GM10248 (cell line): ENCODE results near the gene TOMM20.
A peak's percentile ranks its signal among the peaks of the same experiment; 100 is the strongest.
"Not testable (repeated sequence)": the region's sequence is repeated elsewhere in the genome, so short reads cannot be mapped to it uniquely, and the experiment has no call there.

Experiments
- CTCF ChIA-PET: fragments of 300-600 bp; sonication (Branson Sonifier 250); formaldehyde crosslinking; extraction: SDS; loops from one replicate; lab custom pipeline; 2021; ENCODE audit warnings: antibody characterized with exemption; lab: Yijun Ruan, JAX
- POLR2A ChIA-PET: fragments of 350-650 bp; sonication (Branson Sonifier 250); formaldehyde crosslinking; extraction: SDS; loops from one replicate; lab custom pipeline; 2020; ENCODE audit warnings: antibody characterized with exemption; lab: Yijun Ruan, JAX
- DNase-seq: peaks from one replicate; pipeline ENCODE4 v3.0.0; 2012; ENCODE audit errors: extremely low spot score
- CTCF ChIP-seq: IDR thresholded peaks from 2 replicates; pipeline ENCODE4 v1.5.1; 2012; ENCODE audit warnings: mild to moderate bottlenecking, low read depth; ENCODE audit errors: extremely low read depth, missing control alignments, control extremely low read depth

Gene TOMM20

GRCh38 chr1:235088907-235089306 lies 39.7 kb downstream of the TOMM20 start:
- CTCF ChIA-PET, result interaction anchor here (1.0 to 1.7 kb wide), 4 partner anchors 19 to 590 kb away, joined by 3 to 5 read pairs (median 4); no protein-coding TSS in a partner anchor
- DNase-seq, result no peak
- POLR2A ChIA-PET, result no interaction called here
- TF ChIP-seq CTCF, result no peak

GRCh38 chr1:235088430-235088829 lies 40.2 kb downstream of the TOMM20 start:
- POLR2A ChIA-PET, result no interaction called here
- no peak for DNase-seq
- no peak for TF ChIP-seq CTCF
- CTCF ChIA-PET, result interaction anchor here (1.0 to 1.7 kb wide), 3 partner anchors 19 to 490 kb away, joined by 3 to 5 read pairs (median 3); no protein-coding TSS in a partner anchor

- ChIA-PET CTCF (interaction anchor here (1.0 to 1.3 kb wide), 2 partner anchors 329 to 490 kb away, joined by 3 read pairs; no protein-coding TSS in a partner anchor), POLR2A (no interaction called here)
- DNase-seq, result no peak
- TF ChIP-seq CTCF, result no peak
Measured at GRCh38 chr1:235087906-235088305, 40.7 kb downstream of the TOMM20 start.

- DNase-seq, POLR2A ChIA-PET: not testable (repeated sequence)
- CTCF ChIA-PET, result interaction anchor here (1.5 to 6.0 kb wide), 4 partner anchors 9 to 586 kb away, joined by 4 to 46 read pairs (median 33); no protein-coding TSS in a partner anchor
Measured at GRCh38 chr1:235085411-235086117, 43.1 kb downstream of the TOMM20 start.

GRCh38 chr1:235080788-235081187 lies 47.8 kb downstream of the TOMM20 start:
- not testable (repeated sequence) for DNase-seq
- ChIA-PET CTCF (interaction anchor here (1.0 to 5.2 kb wide), 3 partner anchors 91 to 585 kb away, joined by 4 to 46 read pairs (median 9); no protein-coding TSS in a partner anchor), POLR2A (interaction anchor here (0.6 kb wide), 1 partner anchor 15 kb away, joined by 3 read pairs; no protein-coding TSS in a partner anchor)

- ChIA-PET POLR2A (interaction anchor here (0.6 to 2.2 kb wide), 3 partner anchors 15 to 68 kb away, joined by 3 to 8 read pairs (median 5); no protein-coding TSS in a partner anchor), CTCF (interaction anchor here (1.0 to 2.1 kb wide), 4 partner anchors 65 to 237 kb away, joined by 3 to 9 read pairs (median 4); no protein-coding TSS in a partner anchor)
- DNase-seq, result not testable (repeated sequence)
Measured at GRCh38 chr1:235080297-235080657, 48.4 kb downstream of the TOMM20 start.

- POLR2A ChIA-PET, result interaction anchor here (0.6 to 2.2 kb wide), 5 partner anchors 16 to 479 kb away, joined by 3 to 8 read pairs (median 4); no protein-coding TSS in a partner anchor
- CTCF ChIA-PET, result interaction anchor here (0.7 to 2.1 kb wide), 9 partner anchors 12 to 580 kb away, joined by 3 to 9 read pairs (median 4); no protein-coding TSS in a partner anchor
- DNase-seq, result peak; percentile 59
Measured at GRCh38 chr1:235079443-235080296, 49.0 kb downstream of the TOMM20 start.

More at GRCh38 chr1:235079443-235080296, 49.0 kb downstream of the TOMM20 start:
- no peak for TF ChIP-seq CTCF
